ENCODE data around the gene LRMDA.

- TF ChIP-seq CTCF (conservative IDR thresholded peaks at IDR 0.05; ENCODE audit: low read length) (no peak), EZH2phosphoT487 (IDR thresholded peaks at IDR 0.05; ENCODE audit: borderline replicate concordance) (no peak)
Measured at GRCh38 chr10:75899816-75900390, 468.5 kb downstream of the LRMDA start.

All from Loucy (cell line).